ENCODE results near the gene KCND2.
"Not testable (repeated sequence)": the region's sequence is repeated elsewhere in the genome, so short reads cannot be mapped to it uniquely, and the experiment has no call there.

Gene KCND2

GRCh38 chr7:120684463-120684862, 411.5 kb downstream of the KCND2 start:
- Histone ChIP-seq H3K27me3 (ENCODE audit: control insufficient read depth, insufficient read depth, low read length) (no peaks in the 10 kb centered on the region), H3K4me1 (ENCODE audit: control insufficient read depth, insufficient read depth, low read length) (peaks cover 3% of the 10 kb centered on the region), H3K4me3 (ENCODE audit: low read depth, low read length) (no peak overlapping the region), H3K36me3 (ENCODE audit: control insufficient read depth, insufficient read depth, low read length) (no peaks in the 10 kb centered on the region), H3K9me3 (ENCODE audit: control insufficient read depth, insufficient read depth, low read length) (no peaks in the 10 kb centered on the region), H3K9ac (ENCODE audit: low read depth, low read length) (no peak overlapping the region)

GRCh38 chr7:120691915-120692314, 418.9 kb downstream of the KCND2 start:
- no peaks in the 10 kb centered on the region for H3K36me3 ChIP-seq (ENCODE audit: control insufficient read depth, insufficient read depth, low read length)

GRCh38 chr7:120695848-120696247, 422.9 kb downstream of the KCND2 start:
- Histone ChIP-seq H3K4me3 (ENCODE audit: low read depth, low read length) (no peak overlapping the region), H3K9ac (ENCODE audit: low read depth, low read length) (no peak overlapping the region), H3K4me1 (ENCODE audit: control insufficient read depth, insufficient read depth, low read length) (no peaks in the 10 kb centered on the region), H3K9me3 (ENCODE audit: control insufficient read depth, insufficient read depth, low read length) (no peaks in the 10 kb centered on the region), H3K27me3 (ENCODE audit: control insufficient read depth, insufficient read depth, low read length) (no peaks in the 10 kb centered on the region), H3K36me3 (ENCODE audit: control insufficient read depth, insufficient read depth, low read length) (no peaks in the 10 kb centered on the region)

More at GRCh38 chr7:120691915-120692314, 418.9 kb downstream of the KCND2 start:
- no peaks in the 10 kb centered on the region for H3K9me3 ChIP-seq (ENCODE audit: control insufficient read depth, insufficient read depth, low read length)
- no peak overlapping the region for H3K4me3 ChIP-seq (ENCODE audit: low read depth, low read length)
- H3K4me1 ChIP-seq (ENCODE audit: control insufficient read depth, insufficient read depth, low read length), result no peaks in the 10 kb centered on the region
- H3K9ac ChIP-seq (ENCODE audit: low read depth, low read length), result no peak overlapping the region
- H3K27me3 ChIP-seq (ENCODE audit: control insufficient read depth, insufficient read depth, low read length), result no peaks in the 10 kb centered on the region

- no peaks in the 10 kb centered on the region for H3K36me3 ChIP-seq (ENCODE audit: control insufficient read depth, insufficient read depth, low read length)
- H3K9me3 ChIP-seq (ENCODE audit: control insufficient read depth, insufficient read depth, low read length), result no peaks in the 10 kb centered on the region
- no peaks in the 10 kb centered on the region for H3K27me3 ChIP-seq (ENCODE audit: control insufficient read depth, insufficient read depth, low read length)
- no peaks in the 10 kb centered on the region for H3K4me1 ChIP-seq (ENCODE audit: control insufficient read depth, insufficient read depth, low read length)
- H3K4me3 ChIP-seq (ENCODE audit: low read depth, low read length), result no peak overlapping the region
- no peak overlapping the region for H3K9ac ChIP-seq (ENCODE audit: low read depth, low read length)
These were observed 427.8 kb downstream of the KCND2 start for GRCh38 chr7:120700796-120701195.

GRCh38 chr7:120702408-120702807, 429.4 kb downstream of the KCND2 start:
- not testable (repeated sequence) for H3K9me3 ChIP-seq (ENCODE audit: control insufficient read depth, insufficient read depth, low read length); H3K4me3 ChIP-seq (ENCODE audit: low read depth, low read length); H3K4me1 ChIP-seq (ENCODE audit: control insufficient read depth, insufficient read depth, low read length); H3K9ac ChIP-seq (ENCODE audit: low read depth, low read length); H3K27me3 ChIP-seq (ENCODE audit: control insufficient read depth, insufficient read depth, low read length); H3K36me3 ChIP-seq (ENCODE audit: control insufficient read depth, insufficient read depth, low read length)

- no peaks in the 10 kb centered on the region for H3K9me3 ChIP-seq (ENCODE audit: control insufficient read depth, insufficient read depth, low read length)
- no peaks in the 10 kb centered on the region for H3K27me3 ChIP-seq (ENCODE audit: control insufficient read depth, insufficient read depth, low read length)
- no peaks in the 10 kb centered on the region for H3K36me3 ChIP-seq (ENCODE audit: control insufficient read depth, insufficient read depth, low read length)
- no peaks in the 10 kb centered on the region for H3K4me1 ChIP-seq (ENCODE audit: control insufficient read depth, insufficient read depth, low read length)
- no peak overlapping the region for H3K4me3 ChIP-seq (ENCODE audit: low read depth, low read length)
- H3K9ac ChIP-seq (ENCODE audit: low read depth, low read length), result no peak overlapping the region
These were observed 430.7 kb downstream of the KCND2 start for GRCh38 chr7:120703585-120704240.

GRCh38 chr7:120709252-120709971, 436.4 kb downstream of the KCND2 start:
- H3K4me1 ChIP-seq (ENCODE audit: control insufficient read depth, insufficient read depth, low read length), result no peaks in the 10 kb centered on the region
- no peaks in the 10 kb centered on the region for H3K27me3 ChIP-seq (ENCODE audit: control insufficient read depth, insufficient read depth, low read length)
- H3K9me3 ChIP-seq (ENCODE audit: control insufficient read depth, insufficient read depth, low read length), result no peaks in the 10 kb centered on the region
- no peaks in the 10 kb centered on the region for H3K36me3 ChIP-seq (ENCODE audit: control insufficient read depth, insufficient read depth, low read length)
- H3K4me3 ChIP-seq (ENCODE audit: low read depth, low read length), result no peak overlapping the region
- no peak overlapping the region for H3K9ac ChIP-seq (ENCODE audit: low read depth, low read length)

- Histone ChIP-seq H3K36me3 (ENCODE audit: control insufficient read depth, insufficient read depth, low read length) (no peaks in the 10 kb centered on the region), H3K9ac (ENCODE audit: low read depth, low read length) (no peak overlapping the region), H3K4me1 (ENCODE audit: control insufficient read depth, insufficient read depth, low read length) (no peaks in the 10 kb centered on the region), H3K27me3 (ENCODE audit: control insufficient read depth, insufficient read depth, low read length) (no peaks in the 10 kb centered on the region), H3K9me3 (ENCODE audit: control insufficient read depth, insufficient read depth, low read length) (no peaks in the 10 kb centered on the region), H3K4me3 (ENCODE audit: low read depth, low read length) (no peak overlapping the region)
These were observed 437.0 kb downstream of the KCND2 start for GRCh38 chr7:120709972-120710320.

- no peak overlapping the region for H3K9ac ChIP-seq (ENCODE audit: low read depth, low read length)
- no peaks in the 10 kb centered on the region for H3K27me3 ChIP-seq (ENCODE audit: control insufficient read depth, insufficient read depth, low read length)
- H3K36me3 ChIP-seq (ENCODE audit: control insufficient read depth, insufficient read depth, low read length), result no peaks in the 10 kb centered on the region
- no peak overlapping the region for H3K4me3 ChIP-seq (ENCODE audit: low read depth, low read length)
- peaks cover 3% of the 10 kb centered on the region for H3K4me1 ChIP-seq (ENCODE audit: control insufficient read depth, insufficient read depth, low read length)
- H3K9me3 ChIP-seq (ENCODE audit: control insufficient read depth, insufficient read depth, low read length), result no peaks in the 10 kb centered on the region
These were observed 442.0 kb downstream of the KCND2 start for GRCh38 chr7:120714945-120715344.

GRCh38 chr7:120716307-120716706, 443.3 kb downstream of the KCND2 start:
- H3K27me3 ChIP-seq (ENCODE audit: control insufficient read depth, insufficient read depth, low read length), result no peaks in the 10 kb centered on the region

GRCh38 chr7:120717166-120717565, 444.2 kb downstream of the KCND2 start:
- H3K36me3 ChIP-seq (ENCODE audit: control insufficient read depth, insufficient read depth, low read length), result no peaks in the 10 kb centered on the region
- H3K4me3 ChIP-seq (ENCODE audit: low read depth, low read length), result no peak overlapping the region
- H3K9ac ChIP-seq (ENCODE audit: low read depth, low read length), result no peak overlapping the region
- H3K27me3 ChIP-seq (ENCODE audit: control insufficient read depth, insufficient read depth, low read length), result no peaks in the 10 kb centered on the region
- no peaks in the 10 kb centered on the region for H3K9me3 ChIP-seq (ENCODE audit: control insufficient read depth, insufficient read depth, low read length)
- H3K4me1 ChIP-seq (ENCODE audit: control insufficient read depth, insufficient read depth, low read length), result peaks cover 3% of the 10 kb centered on the region

More at GRCh38 chr7:120716307-120716706, 443.3 kb downstream of the KCND2 start:
- Histone ChIP-seq H3K4me1 (ENCODE audit: control insufficient read depth, insufficient read depth, low read length) (peaks cover 3% of the 10 kb centered on the region), H3K9me3 (ENCODE audit: control insufficient read depth, insufficient read depth, low read length) (no peaks in the 10 kb centered on the region), H3K4me3 (ENCODE audit: low read depth, low read length) (no peak overlapping the region), H3K9ac (ENCODE audit: low read depth, low read length) (no peak overlapping the region), H3K36me3 (ENCODE audit: control insufficient read depth, insufficient read depth, low read length) (no peaks in the 10 kb centered on the region)

GRCh38 chr7:120718361-120718760, 445.4 kb downstream of the KCND2 start:
- Histone ChIP-seq H3K9ac (ENCODE audit: low read depth, low read length) (no peak overlapping the region), H3K4me1 (ENCODE audit: control insufficient read depth, insufficient read depth, low read length) (peaks cover 3% of the 10 kb centered on the region), H3K36me3 (ENCODE audit: control insufficient read depth, insufficient read depth, low read length) (no peaks in the 10 kb centered on the region), H3K27me3 (ENCODE audit: control insufficient read depth, insufficient read depth, low read length) (no peaks in the 10 kb centered on the region), H3K9me3 (ENCODE audit: control insufficient read depth, insufficient read depth, low read length) (no peaks in the 10 kb centered on the region), H3K4me3 (ENCODE audit: low read depth, low read length) (no peak overlapping the region)

All from iPS-15b (cell line).